Neural progenitor cell (in vitro differentiated cells): ENCODE data around the gene APH1B. TPM values are rescaled to one million over a fixed set of nuclear protein-coding genes. Genes with fewer than 3 reads are reported as not detected.

Experiments used
- DNase-seq: peaks from one replicate; pipeline ENCODE4 v3.0.0-alpha.2; 2016; ENCODE audit warnings: low spot score
- H2AFZ ChIP-seq: fragments of 200-600 bp; sonication (generic); replicated peaks from 2 replicates; pipeline ENCODE4 v1.6.1; 2016; ENCODE audit warnings: antibody characterized with exemption
- H3F3A ChIP-seq: fragments of 200-600 bp; sonication (generic); 2 replicates; pipeline ENCODE4 v1.6.1; 2016; ENCODE audit warnings: antibody characterized with exemption, low read depth
- H3K27ac ChIP-seq: fragments of 200-600 bp; sonication (generic); 2 replicates; pipeline ENCODE4 v1.5.1; 2016; ENCODE audit warnings: mild to moderate bottlenecking
- H3K27me3 ChIP-seq: fragments of 200-600 bp; sonication (generic); 2 replicates; pipeline ENCODE4 v1.6.1; 2016; ENCODE audit warnings: mild to moderate bottlenecking, moderate library complexity
- H3K36me3 ChIP-seq: fragments of 200-600 bp; sonication (generic); 2 replicates; pipeline ENCODE4 v1.5.1; 2016
- H3K4me1 ChIP-seq: fragments of 200-600 bp; sonication (generic); 2 replicates; pipeline ENCODE4 v1.6.1; 2016; ENCODE audit warnings: mixed run types
- H3K4me2 ChIP-seq: fragments of 200-600 bp; sonication (generic); 2 replicates; pipeline ENCODE4 v1.6.1; 2016
- H3K4me3 ChIP-seq: fragments of 200-600 bp; sonication (generic); 2 replicates; pipeline ENCODE4 v1.5.1; 2016
- H3K79me2 ChIP-seq: fragments of 200-600 bp; sonication (generic); 2 replicates; pipeline ENCODE4 v1.6.1; 2016; ENCODE audit warnings: low read depth
- H3K9ac ChIP-seq: fragments of 200-600 bp; sonication (generic); 2 replicates; pipeline ENCODE4 v1.6.1; 2016
- H3K9me3 ChIP-seq: fragments of 200-600 bp; sonication (generic); 2 replicates; pipeline ENCODE4 v1.5.1; 2016; ENCODE audit warnings: low read depth
- H4K20me1 ChIP-seq: fragments of 200-600 bp; sonication (generic); 2 replicates; pipeline ENCODE4 v1.6.1; 2016; ENCODE audit warnings: low read depth
- H3K27ac Mint-ChIP-seq: 3 replicates; pipeline ENCODE4 v1.8.0; 2021; ENCODE audit warnings: mixed read lengths
- H3K27me3 Mint-ChIP-seq: 2 replicates; pipeline ENCODE4 v1.8.0; 2022; ENCODE audit warnings: low read depth, mild to moderate bottlenecking, inconsistent platforms, moderate library complexity, mixed read lengths; ENCODE audit not compliant: insufficient read depth
- H3K36me3 Mint-ChIP-seq: 3 replicates; pipeline ENCODE4 v1.8.0; 2021; ENCODE audit warnings: mixed read lengths
- H3K4me1 Mint-ChIP-seq: 3 replicates; pipeline ENCODE4 v1.8.0; 2021; ENCODE audit warnings: mixed read lengths
- H3K4me3 Mint-ChIP-seq: 3 replicates; pipeline ENCODE4 v1.8.0; 2021; ENCODE audit warnings: mild to moderate bottlenecking, moderate library complexity, mixed read lengths
- H3K9me3 Mint-ChIP-seq: 3 replicates; pipeline ENCODE4 v1.8.0; 2020; ENCODE audit warnings: mixed read lengths
- CTCF ChIP-seq: fragments of 200-600 bp; sonication (generic); IDR thresholded peaks from 2 replicates; pipeline ENCODE4 v1.5.1; 2017; ENCODE audit warnings: antibody characterized with exemption, mild to moderate bottlenecking
- EZH2 ChIP-seq: fragments of 200-600 bp; sonication (generic); IDR thresholded peaks from 2 replicates; pipeline ENCODE4 v1.6.1; 2017; ENCODE audit warnings: antibody characterized with exemption, mild to moderate bottlenecking, moderate library complexity
- EZH2phosphoT487 ChIP-seq: fragments of 200-600 bp; sonication (generic); IDR thresholded peaks from 2 replicates; pipeline ENCODE4 v1.6.1; 2017; ENCODE audit warnings: antibody characterized with exemption
- total RNA-seq: library from RNA; depleted of rRNA; stranded (reverse); fragments of >200 nt; gene quantifications from 2 replicates; pipeline ENCODE4 v1.2.3, GENCODE V29; 2015; ENCODE audit warnings: low replicate concordance

The APH1B gene
- total RNA-seq, 1 donor from 2014 or later = 4.0 TPM

- H3K79me2 ChIP-seq = no peaks in the 10 kb centered on the region
- H3K4me3 Mint-ChIP-seq = no peak overlapping the region
- peaks cover 9% of the 10 kb centered on the region for H3K27me3 ChIP-seq
- no peak overlapping the region for H3K4me2 ChIP-seq
- no peak for DNase-seq
- H3K4me1 ChIP-seq = peaks cover 12% of the 10 kb centered on the region
- H3F3A ChIP-seq = no peaks in the 10 kb centered on the region
- TF ChIP-seq CTCF = no peak
- peaks cover 39% of the 10 kb centered on the region for H3K4me1 Mint-ChIP-seq
- no peaks in the 10 kb centered on the region for H3K9me3 Mint-ChIP-seq
- no peak overlapping the region for H2AFZ ChIP-seq
- H3K36me3 Mint-ChIP-seq = no peaks in the 10 kb centered on the region
- no peak overlapping the region for H3K27ac Mint-ChIP-seq
- H3K27ac ChIP-seq = no peak overlapping the region
- no peak overlapping the region for H3K4me3 ChIP-seq
- no peak overlapping the region for H3K9ac ChIP-seq
- no peaks in the 10 kb centered on the region for H3K36me3 ChIP-seq
- H3K9me3 ChIP-seq = no peaks in the 10 kb centered on the region
- H4K20me1 ChIP-seq = no peaks in the 10 kb centered on the region
- H3K27me3 Mint-ChIP-seq = peaks cover 9% of the 10 kb centered on the region
These were observed 72.8 kb downstream of the APH1B start for GRCh38 chr15:63350178-63350621.

- DNase-seq = no peak
- Histone ChIP-seq H3F3A (no peaks in the 10 kb centered on the region), H3K4me1 (peaks cover 12% of the 10 kb centered on the region), H3K36me3 (no peaks in the 10 kb centered on the region), H3K27ac (no peak overlapping the region), H2AFZ (no peak overlapping the region), H3K79me2 (no peaks in the 10 kb centered on the region), H3K27me3 (no peaks in the 10 kb centered on the region), H3K4me2 (no peak overlapping the region), H3K9ac (no peak overlapping the region), H3K4me3 (no peak overlapping the region), H4K20me1 (no peaks in the 10 kb centered on the region), H3K9me3 (no peaks in the 10 kb centered on the region)
- peaks cover 47% of the 10 kb centered on the region for H3K4me1 Mint-ChIP-seq
- peaks cover 7% of the 10 kb centered on the region for H3K27me3 Mint-ChIP-seq
- no peak for TF ChIP-seq EZH2
- no peak for TF ChIP-seq CTCF
- no peak for TF ChIP-seq EZH2phosphoT487
- no peaks in the 10 kb centered on the region for H3K36me3 Mint-ChIP-seq
- H3K9me3 Mint-ChIP-seq = no peaks in the 10 kb centered on the region
- no peak overlapping the region for H3K4me3 Mint-ChIP-seq
- H3K27ac Mint-ChIP-seq = no peak overlapping the region
These were observed 73.8 kb downstream of the APH1B start for GRCh38 chr15:63351170-63351569.

GRCh38 chr15:63352808-63353207 is 75.4 kb downstream of the APH1B start:
- Mint-ChIP-seq H3K27ac (no peak overlapping the region), H3K4me1 (peaks cover 34% of the 10 kb centered on the region), H3K9me3 (no peaks in the 10 kb centered on the region), H3K36me3 (no peaks in the 10 kb centered on the region), H3K27me3 (peaks cover 7% of the 10 kb centered on the region), H3K4me3 (no peak overlapping the region)
- Histone ChIP-seq H3F3A (no peaks in the 10 kb centered on the region), H2AFZ (no peak overlapping the region), H3K4me1 (no peaks in the 10 kb centered on the region), H3K36me3 (no peaks in the 10 kb centered on the region), H3K27ac (no peak overlapping the region), H4K20me1 (no peaks in the 10 kb centered on the region), H3K9me3 (no peaks in the 10 kb centered on the region), H3K27me3 (no peaks in the 10 kb centered on the region), H3K9ac (no peak overlapping the region), H3K4me2 (no peak overlapping the region), H3K4me3 (no peak overlapping the region), H3K79me2 (no peaks in the 10 kb centered on the region)
- DNase-seq = no peak
- TF ChIP-seq EZH2phosphoT487 = no peak
- TF ChIP-seq EZH2 = no peak
- TF ChIP-seq CTCF = no peak
